ENCODE data around the gene FADS2.

GRCh38 chr11:61795459-61795858, 32.6 kb upstream of the FADS2 start:
- no peak for TF ChIP-seq CTCF (IDR thresholded peaks at IDR 0.05)
- TF ChIP-seq POLR2A (IDR thresholded peaks at IDR 0.05), result no peak
